ENCODE data around the gene ATG14.

ATG14 gene

DNA sequence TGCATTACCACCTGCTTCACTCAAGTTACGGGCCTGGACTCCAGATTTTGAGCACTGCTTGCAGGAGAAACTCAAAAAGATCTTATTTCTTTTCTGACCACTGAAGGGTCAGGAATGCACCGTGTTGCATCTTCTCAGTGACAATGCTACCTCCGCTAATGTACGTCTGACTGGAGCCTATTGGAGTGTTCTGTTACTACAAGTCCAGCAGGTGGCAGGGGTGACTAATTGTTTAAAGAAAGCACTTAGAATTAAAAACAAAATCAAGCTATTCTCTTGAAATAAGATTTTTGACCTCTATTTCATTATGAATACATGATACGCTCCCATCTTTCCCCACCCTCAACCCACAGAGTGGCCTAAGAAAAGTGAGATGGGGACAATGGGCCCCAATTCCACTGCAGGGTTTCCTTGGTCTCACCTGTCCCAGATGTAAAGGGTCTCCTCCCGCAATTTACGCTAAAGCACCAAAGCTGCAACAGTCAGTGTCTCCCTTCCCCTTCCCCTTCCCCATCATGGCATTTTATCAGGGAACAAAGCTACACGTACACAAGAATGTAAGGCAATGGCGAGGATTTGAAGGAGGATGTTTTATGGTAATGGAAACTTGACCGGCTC, 26.5 kb upstream of the ATG14 start:
- TF ChIP-seq, protein P1, sequence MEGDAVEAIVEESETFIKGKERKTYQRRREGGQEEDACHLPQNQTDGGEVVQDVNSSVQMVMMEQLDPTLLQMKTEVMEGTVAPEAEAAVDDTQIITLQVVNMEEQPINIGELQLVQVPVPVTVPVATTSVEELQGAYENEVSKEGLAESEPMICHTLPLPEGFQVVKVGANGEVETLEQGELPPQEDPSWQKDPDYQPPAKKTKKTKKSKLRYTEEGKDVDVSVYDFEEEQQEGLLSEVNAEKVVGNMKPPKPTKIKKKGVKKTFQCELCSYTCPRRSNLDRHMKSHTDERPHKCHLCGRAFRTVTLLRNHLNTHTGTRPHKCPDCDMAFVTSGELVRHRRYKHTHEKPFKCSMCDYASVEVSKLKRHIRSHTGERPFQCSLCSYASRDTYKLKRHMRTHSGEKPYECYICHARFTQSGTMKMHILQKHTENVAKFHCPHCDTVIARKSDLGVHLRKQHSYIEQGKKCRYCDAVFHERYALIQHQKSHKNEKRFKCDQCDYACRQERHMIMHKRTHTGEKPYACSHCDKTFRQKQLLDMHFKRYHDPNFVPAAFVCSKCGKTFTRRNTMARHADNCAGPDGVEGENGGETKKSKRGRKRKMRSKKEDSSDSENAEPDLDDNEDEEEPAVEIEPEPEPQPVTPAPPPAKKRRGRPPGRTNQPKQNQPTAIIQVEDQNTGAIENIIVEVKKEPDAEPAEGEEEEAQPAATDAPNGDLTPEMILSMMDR (IDR thresholded peaks at IDR 0.05): peak; percentile 71

DNA sequence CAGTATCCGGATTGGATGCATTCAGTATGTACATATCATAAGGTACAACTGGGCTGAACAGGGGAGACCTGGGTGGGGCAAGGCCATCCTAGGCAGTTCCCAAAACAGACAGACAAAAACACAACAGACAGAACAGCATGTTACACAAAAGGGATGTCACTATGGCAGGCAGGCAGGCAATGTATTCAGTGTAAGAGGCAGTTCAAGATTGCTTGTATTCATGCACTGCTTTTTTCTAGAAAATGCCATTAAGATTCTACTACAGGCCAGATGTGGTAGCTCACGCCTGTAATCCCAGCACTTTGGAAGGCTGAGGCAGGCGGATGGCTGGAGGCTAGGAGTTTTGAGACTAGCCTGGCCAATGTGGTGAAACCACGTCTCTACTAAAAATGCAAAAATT, 25.3 kb upstream of the ATG14 start:
- TF ChIP-seq, protein P1 (IDR thresholded peaks at IDR 0.05): no peak

DNA sequence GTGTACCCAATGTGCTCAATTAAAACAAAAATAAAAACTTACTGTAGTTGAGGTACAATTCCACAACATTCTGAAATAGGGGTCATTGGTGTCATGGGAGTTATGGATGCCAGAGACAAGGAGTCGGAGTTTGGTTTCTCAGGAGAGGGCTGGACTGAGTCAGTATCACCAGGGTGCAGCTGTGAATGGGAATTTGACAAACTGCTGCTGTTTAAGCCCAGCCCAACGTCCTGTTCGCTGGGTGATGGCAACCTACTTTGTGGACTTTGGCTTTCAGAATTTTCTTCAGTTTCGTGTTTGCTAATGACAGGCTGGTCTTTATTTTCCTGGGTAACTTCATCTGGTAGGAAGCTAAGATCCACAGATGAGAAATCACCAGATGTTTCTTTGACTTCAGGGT, 24.9 kb upstream of the ATG14 start:
- TF ChIP-seq, protein P1 (IDR thresholded peaks at IDR 0.05): no peak

DNA sequence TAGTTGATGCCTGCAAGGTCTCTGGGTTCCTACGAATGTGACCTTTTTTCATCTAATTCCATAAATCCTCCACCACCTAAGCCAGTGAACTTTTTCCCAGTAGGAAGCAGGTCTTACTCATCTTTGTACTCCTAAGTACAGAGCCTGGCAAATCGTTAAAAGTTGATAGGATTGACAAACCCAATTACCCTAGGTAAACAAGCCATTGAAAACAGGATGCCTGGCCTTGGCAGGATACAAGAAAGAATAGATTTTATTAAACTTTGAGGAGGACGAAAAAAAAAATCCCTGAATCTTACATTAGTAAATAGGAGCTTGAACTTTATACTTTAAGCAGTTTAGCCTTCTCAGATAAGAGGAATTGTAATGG, 23.2 kb upstream of the ATG14 start:
- TF ChIP-seq, protein P1 (IDR thresholded peaks at IDR 0.05): no peak

DNA sequence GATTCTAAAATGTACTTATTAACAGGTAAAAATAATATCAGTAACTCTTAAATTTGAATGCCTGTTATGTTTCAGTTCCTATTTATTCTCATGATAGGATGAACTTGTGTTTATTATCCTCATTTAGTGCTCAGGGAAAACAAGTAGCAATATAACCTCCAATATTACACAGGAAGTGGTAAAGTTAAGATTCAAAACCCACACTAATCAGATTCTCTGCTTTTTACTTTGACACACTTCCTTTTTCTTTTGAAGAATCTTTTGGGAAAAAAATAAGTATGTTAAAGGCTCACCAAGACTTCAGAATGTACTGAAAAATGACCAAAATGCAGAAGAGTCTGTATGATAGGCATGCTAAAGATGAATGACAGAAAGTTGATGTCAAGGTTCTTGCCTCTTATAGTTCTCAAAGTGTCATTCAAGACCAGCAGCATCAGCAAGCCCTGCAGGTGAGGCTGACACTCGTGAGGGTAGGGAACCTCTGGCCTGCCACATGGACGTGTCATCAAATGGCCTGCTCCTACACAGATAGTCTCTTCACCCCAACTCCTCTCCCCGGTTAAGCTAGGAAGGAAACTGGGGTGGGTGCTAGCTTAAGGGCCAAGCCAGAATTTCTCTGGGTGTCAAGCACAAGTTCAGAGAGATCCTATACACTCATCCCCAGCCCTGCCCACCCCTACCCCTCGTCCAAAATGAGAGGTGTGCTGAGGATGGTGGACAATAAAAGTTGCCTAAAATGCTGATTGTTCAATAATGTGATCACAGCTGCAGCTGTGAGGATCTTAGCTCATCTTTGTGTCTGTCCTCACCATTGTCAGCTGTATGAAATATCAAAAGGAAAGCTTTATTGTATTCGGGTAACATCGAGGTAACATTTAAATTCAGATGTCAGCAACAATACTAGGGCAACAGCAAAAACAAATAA, 22.5 kb upstream of the ATG14 start:
- TF ChIP-seq, protein P1 (IDR thresholded peaks at IDR 0.05): no peak

DNA sequence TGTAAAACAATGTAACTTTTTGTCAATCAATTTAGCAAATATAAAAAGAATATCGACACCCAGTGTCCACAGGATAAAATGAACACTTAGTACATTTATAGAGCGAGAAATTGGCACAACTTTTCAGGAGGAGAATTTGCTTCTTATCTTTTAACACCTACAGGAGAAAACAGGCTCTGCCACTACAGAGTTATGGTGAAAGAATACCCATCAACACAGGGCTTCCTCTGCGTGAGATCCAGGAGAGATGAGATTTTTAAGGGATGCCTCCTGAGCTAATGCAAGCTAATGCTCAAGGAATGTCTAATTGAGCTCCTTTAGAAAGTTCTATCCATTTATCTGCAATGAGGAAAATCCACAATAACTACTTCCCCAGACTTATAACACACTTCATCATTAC, 21.0 kb upstream of the ATG14 start:
- TF ChIP-seq, protein P1 (IDR thresholded peaks at IDR 0.05): no peak

DNA sequence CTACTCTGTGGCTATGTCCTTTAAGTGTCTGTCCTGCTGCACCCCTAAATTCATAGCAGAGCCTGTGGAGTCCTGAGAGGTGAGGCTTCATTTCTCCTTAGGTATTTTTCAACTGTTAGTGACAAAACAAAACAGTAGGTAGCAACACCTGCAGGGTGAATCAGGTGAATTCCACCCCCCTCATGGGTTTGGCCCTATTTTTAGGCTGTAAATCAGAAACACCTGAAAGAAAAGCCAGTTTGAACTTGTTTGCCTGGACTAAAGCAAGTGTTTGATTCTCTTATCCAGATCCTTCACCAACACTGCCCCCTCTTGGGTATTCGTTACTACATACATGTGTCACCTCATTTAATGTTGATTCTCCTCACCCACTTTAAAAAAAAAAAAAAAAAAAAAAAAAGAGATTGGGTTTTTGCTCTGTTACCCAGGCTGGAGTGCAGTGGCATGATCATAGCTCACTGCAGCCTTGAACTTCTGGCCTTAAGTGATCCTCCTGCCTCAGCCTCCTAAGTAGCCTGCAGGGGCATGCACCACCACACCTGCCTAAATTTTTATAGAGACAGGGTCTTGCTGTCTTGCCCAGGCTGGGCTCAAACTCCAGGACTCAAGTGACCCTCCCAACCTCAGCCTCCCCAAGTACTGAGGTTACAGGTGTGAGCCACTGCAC, 18.5 kb upstream of the ATG14 start:
- TF ChIP-seq, protein P1 (IDR thresholded peaks at IDR 0.05): peak; percentile 50

Measured in LNCAP (cell line).